ENCODE data around the gene SPATA2L. TPM values are rescaled to one million over a fixed set of nuclear protein-coding genes. Genes with fewer than 3 reads are reported as not detected.
A peak's percentile ranks its signal among the peaks of the same experiment; 100 is the strongest.
"Not testable (repeated sequence)": the region's sequence is repeated elsewhere in the genome, so short reads cannot be mapped to it uniquely, and the experiment has no call there.

Gene SPATA2L
- total RNA-seq, 2 donors from 2014 or later, result 4.5 to 7.1 TPM

DNA sequence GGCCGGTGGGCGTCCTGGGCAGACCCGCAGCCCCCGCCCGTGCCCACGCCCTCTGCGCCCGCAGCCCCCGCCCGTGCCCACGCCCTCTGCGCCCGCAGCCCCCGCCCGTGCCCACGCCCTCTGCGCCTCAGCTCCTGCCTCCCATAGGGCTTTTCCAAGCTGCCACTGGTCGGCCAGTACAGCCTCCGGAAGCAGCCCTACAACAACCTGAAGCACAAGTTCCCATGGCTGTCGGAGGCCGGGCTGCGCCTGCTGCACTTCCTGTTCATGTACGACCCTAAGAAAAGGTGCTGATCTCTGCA, 6.8 kb downstream of the SPATA2L start:
- peak; percentile 18 for DNase-seq
- ATAC-seq; intact Hi-C loops (cut with DNase I): not testable (repeated sequence)

GRCh38 chr16:89693931-89694783, 7.3 kb downstream of the SPATA2L start:
- DNase-seq, result peak; percentile 15
- no peak for ATAC-seq
- intact Hi-C loops (cut with DNase I), result no loop called here

DNA sequence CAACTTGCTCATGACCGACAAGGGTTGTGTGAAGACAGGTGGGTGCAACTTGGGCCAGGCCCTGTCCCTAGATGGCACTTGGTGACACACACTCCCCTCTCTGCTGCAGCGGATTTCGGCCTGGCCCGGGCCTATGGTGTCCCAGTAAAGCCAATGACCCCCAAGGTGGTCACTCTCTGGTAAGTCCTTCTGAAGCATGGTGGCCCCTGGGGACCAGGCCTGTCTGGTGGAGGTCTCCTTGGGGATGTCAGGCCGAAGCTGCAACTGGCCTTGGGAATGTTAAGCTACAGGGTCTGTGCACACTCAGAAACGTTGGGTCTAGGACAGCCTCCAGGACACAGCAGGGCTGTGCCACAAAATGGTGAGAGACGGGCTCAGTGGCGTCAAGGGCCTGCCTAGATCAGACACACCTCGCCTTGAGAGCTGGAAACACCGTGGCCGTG, 8.2 kb downstream of the SPATA2L start:
- intact Hi-C loops (cut with DNase I), result no loop called here
- no peak for ATAC-seq
- peak; percentile 18 for DNase-seq

DNA sequence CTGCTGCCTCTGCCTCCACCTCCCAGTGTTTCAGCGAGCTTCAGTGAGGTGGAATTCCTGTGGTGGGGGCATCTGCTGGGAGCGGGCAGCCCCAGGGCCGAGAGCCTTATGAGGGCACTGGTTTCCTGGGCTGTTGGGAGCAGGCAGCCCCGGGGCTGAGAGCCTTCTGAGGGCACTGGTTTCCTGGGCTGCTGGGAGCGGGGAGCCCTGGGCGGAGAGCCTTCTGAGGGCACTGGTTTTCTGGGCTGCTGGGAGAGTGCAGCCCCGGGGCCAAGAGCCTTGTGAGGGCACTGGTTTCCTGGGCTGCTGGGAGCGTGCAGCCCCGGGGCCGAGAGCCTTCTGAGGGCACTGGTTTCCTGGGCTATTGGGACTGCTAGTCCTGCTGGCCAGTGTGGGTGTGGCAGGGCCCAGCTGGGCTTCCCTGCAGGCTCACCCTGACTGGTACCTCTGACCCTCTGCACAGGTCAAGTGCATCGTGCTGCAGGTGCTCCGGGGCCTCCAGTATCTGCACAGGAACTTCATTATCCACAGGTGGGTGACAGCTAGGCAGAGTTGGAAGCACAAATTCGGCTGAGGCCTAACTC, 9.4 kb downstream of the SPATA2L start:
- DNase-seq, result peak; percentile 7
- intact Hi-C loops (cut with DNase I), result no loop called here
- no peak for ATAC-seq

GRCh38 chr16:89691231-89691985, 10.1 kb downstream of the SPATA2L start:
- no peak for ATAC-seq

GRCh38 chr16:89690392-89690901, 11.1 kb downstream of the SPATA2L start:
- intact Hi-C loops (cut with DNase I), result no loop called here
- ATAC-seq (no peak), DNase-seq (peak; percentile 20)

More at GRCh38 chr16:89691231-89691985, 10.1 kb downstream of the SPATA2L start:
- DNase-seq, result peak; percentile 11
- intact Hi-C loops (cut with DNase I), result no loop called here

DNA sequence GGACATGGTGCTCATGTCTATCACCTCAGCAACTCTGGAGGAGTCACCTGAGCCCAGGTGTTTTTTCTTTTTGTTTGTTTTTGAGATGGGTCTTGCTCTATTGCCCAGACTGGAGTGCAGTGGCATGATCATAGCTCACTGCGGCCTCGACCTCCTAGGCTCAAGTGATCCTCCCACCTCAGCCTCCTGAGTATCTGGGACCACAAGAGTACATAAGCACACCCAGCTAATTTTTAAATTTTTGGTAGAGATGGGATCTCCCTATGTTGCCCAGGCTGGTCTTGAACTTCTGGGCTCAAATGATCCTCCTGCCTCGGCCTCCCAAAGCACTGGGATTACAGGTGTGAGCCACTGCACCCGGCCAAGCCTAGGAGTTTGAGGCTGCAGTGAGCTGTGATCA, 11.9 kb downstream of the SPATA2L start:
- ATAC-seq; intact Hi-C loops (cut with DNase I): not testable (repeated sequence)
- peak; percentile 5 for DNase-seq

DNA sequence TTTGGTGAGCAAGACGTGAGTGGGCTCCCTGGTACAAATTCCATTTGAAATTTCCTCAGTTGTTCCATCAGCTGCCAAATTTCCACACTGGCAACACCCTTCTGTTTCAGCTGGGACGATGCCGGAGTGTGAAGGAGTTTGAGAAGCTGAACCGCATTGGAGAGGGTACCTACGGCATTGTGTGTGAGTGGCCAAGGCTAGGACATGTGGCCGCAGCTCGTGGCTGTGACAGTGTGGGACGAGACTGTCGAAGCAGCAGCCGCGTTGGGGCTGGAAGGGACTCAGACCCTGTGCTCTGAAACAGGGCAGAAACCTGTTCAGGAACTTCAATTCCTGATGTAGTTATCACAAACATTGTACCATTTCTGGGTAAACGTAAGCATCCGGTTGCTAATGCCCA, 12.4 kb downstream of the SPATA2L start:
- intact Hi-C loops (cut with DNase I), result no loop called here
- ATAC-seq (no peak), DNase-seq (peak; percentile 9)

GRCh38 chr16:89688395-89688794, 13.1 kb downstream of the SPATA2L start:
- ATAC-seq (no peak), DNase-seq (peak; percentile 7)
- intact Hi-C loops (cut with DNase I), result no loop called here

DNA sequence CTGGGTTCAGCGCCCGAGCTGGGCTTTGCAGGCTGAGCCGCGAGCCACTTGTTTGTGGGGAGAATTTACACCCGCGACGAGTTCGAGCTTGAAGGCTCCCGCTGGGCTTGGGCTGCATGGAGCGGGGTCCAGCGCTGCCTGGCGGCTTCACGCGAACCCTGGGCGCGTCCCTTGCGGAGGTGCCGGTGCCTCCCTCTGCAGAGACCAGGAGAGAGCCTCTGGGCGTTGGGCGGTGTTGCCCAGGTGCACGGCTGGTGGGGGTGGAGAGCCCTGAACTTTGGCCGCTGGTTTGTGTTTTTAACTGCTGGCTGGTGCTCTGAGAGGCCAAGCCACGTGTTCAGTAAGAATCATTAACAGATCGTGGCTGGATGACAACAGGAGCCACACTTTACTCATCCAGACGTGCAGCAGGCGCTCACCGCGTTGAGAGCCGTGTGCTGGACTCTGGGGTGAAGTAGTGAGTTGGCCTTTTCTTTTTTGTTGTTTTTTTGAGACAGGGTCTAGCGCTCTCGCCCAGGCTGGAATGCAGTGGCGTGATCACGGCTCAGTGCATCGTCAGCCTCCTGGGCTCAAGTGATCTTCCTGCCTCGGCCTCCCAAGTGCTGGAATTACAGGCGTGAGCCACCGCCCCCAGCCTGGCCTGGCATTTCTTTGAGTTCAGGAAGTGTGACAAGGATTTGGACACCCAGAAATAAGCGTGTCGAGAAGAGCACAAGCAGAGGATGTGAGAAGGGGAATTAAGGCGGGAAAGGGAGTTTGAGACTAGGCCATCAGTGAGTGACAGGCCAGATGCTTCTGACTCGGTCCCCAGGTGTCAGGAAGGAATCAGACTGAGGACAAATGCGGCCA, 14.2 kb downstream of the SPATA2L start:
- ATAC-seq (peak; percentile 19 to 34), DNase-seq (peak; percentile 23)
- intact Hi-C loops (cut with DNase I), result no loop called here

DNA sequence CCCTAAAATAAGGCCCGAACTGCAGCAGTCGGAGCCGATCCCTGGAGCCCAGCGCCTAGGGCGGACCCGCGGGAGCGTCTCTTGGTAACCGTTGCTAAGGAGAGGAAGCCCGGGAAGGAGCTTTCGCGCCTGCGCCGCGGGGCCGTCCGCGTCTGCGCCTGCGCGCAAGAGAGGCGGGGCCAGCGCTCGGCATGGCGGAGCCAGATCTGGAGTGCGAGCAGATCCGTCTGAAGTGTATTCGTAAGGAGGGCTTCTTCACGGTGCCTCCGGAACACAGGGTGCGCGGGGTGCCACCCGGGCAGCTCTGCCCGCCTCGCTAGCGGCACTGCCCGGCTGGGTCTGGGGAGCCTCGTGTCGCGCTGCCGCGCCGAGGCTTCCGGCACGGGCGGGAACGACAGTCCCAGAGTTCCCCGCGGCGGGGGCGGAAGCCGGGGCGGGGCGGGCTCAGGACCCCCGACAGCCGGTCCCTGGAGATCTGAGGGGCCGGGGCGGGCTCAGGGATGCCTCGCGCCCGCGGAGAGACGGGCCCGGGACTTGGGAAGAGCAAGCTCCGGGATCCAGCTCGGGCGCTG, 14.9 kb downstream of the SPATA2L start, which contains the start of gene CDK10:
TSS of gene CDK10 (plus strand) at position 170 of the 572 bp plus-strand sequence. CDS start at position 192, 22 bp downstream.
- DNase-seq (peak; percentile 93), ATAC-seq (peak; percentile 96 to 97)
- intact Hi-C loops (cut with DNase I), result no loop called here

DNA sequence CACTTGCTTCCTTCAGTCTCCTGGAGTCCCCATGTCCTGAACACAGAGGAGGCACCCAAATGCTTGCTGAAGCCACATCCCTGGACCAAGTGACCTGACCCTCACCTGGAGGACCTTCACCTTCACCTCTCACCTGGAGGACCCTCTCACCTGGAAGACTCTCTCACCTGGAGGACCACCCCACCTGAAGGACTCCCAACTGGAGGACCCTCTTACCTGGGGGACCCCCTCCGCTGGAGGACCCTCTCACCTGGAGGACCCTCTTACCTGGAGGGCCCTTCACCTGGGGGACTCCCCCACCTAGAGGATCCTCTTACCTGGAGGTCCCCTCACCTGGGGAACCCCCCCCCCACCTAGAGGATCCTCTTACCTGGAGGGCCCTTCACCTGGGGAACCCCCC, 15.6 kb downstream of the SPATA2L start:
- DNase-seq, result peak; percentile 30
- no peak for ATAC-seq
- intact Hi-C loops (cut with DNase I), result no loop called here

DNA sequence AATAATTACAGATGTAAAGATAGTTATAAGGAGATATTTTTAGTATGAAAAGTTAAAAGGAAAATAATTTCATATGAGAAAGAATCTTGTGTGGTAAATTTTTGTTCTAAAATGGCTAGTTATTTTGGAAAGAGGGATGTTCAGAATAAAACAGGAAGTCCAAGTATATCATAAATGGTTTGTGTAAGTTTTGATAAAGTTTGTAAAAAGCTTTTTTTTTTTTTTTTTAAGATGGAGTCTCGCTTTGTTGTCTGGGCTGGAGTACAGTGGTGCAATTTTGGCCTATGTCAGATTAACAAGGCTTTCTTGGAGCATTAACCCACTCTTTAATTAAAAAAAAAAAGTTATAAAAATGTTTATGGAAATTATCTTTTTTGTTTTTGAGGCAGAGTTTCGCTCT, 23.2 kb downstream of the SPATA2L start:
- intact Hi-C loops (cut with DNase I), result no loop called here
- no peak for ATAC-seq

GRCh38 chr16:89672177-89672941, 29.1 kb downstream of the SPATA2L start:
- DNase-seq (peak; percentile 5), ATAC-seq (no peak)
- intact Hi-C loops (cut with DNase I), result no loop called here

More for the DNA sequence above, 23.2 kb downstream of the SPATA2L start:
- no peak for DNase-seq

DNA sequence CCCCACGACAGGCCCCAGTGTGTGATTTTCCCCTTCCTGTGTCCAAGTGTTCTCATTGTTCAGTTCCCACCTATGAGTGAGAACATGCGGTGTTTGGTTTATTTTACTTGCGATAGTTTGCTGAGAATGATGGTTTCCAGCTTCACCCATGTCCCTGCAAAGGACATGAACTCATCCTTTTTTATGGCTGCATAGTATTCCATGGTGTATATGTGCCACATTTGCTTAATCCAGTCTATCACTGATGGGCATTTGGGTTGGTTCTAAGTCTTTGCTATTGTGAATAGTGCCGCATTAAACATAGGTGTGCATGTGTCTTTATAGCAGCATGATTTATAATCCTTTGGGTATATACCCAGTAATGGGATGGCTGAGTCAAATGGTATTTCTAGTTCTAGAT, 29.9 kb downstream of the SPATA2L start:
- DNase-seq; ATAC-seq; intact Hi-C loops (cut with DNase I): not testable (repeated sequence)

- ATAC-seq (no peak), DNase-seq (peak; percentile 6)
- intact Hi-C loops (cut with DNase I), result no loop called here
Measured at GRCh38 chr16:89670496-89671431, 30.7 kb downstream of the SPATA2L start.

DNA sequence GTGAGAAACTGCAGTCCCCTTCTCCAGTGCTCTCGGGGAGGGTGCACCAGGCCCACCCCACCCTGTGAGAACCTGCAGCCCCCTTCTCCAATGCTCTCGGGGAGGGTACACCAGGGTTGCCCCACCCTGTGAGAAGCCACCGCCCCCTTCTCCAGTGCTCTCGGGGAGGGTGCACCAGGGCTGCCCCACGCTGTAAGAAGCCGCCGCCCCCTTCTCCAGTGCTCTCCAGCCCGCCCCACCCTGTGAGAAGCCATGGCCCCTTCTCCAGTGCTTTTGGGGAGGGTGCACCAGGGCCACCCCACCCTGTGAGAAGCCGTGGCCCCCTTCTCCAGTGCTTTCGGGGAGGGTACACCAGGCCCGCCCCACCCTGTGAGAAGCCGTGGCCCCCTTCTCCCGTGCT, 31.8 kb downstream of the SPATA2L start:
- intact Hi-C loops (cut with DNase I), result no loop called here
- no peak for ATAC-seq
- peak; percentile 2 for DNase-seq

All from left cardiac atrium (tissue), 4 donors.